Esophagus squamous epithelium (tissue), 5 donors: ENCODE results near the gene RAB30. TPM values are rescaled to one million over a fixed set of nuclear protein-coding genes. Genes with fewer than 3 reads are reported as not detected.
A peak's percentile ranks its signal among the peaks of the same experiment; 100 is the strongest.

ENCODE experiments used
- DNase-seq: peaks from one replicate; lab custom pipeline; 2025; lab: John Stamatoyannopoulos, UW
- H3K27ac ChIP-seq, 4 donors: fragments of 200-600 bp; sonication (generic); one replicate each; pipeline ENCODE4 v1.5.1; 2016 to 2019; ENCODE audit warnings: mild to moderate bottlenecking in 1 of 4
- H3K27me3 ChIP-seq, 4 donors: fragments of 200-600 bp; sonication (generic); 1 replicate in 3 of 4; 2 replicates in 1 of 4; pipeline versions ENCODE4 v1.5.1 to v1.6.0; 2017 to 2021; ENCODE audit warnings: antibody characterized with exemption in 1 of 4
- H3K36me3 ChIP-seq, 3 donors: fragments of 200-600 bp; sonication (generic); one replicate each; pipeline ENCODE4 v1.5.1; 2016 to 2019
- H3K4me1 ChIP-seq, 3 donors: fragments of 200-600 bp; sonication (generic); one replicate each; pipeline ENCODE4 v1.5.1; 2017 to 2019
- H3K4me3 ChIP-seq, 4 donors: fragments of 200-600 bp; sonication (generic); 1 replicate in 3 of 4; 2 replicates in 1 of 4; pipeline ENCODE4 v1.5.1; 2016 to 2019; ENCODE audit warnings: mild to moderate bottlenecking in 2 of 4, moderate library complexity in 1 of 4
- H3K9me3 ChIP-seq, 3 donors: fragments of 200-600 bp; sonication (generic); one replicate each; pipeline ENCODE4 v1.5.1; 2016 to 2019
- CTCF ChIP-seq, 6 experiments: fragments of 450-650 bp in 4 of 6; fragments of 200-600 bp in 2 of 6; sonication (generic) in 2 of 6; IDR thresholded peaks; one replicate each; pipeline ENCODE4 v1.5.1; 2016 to 2019; ENCODE audit warnings: antibody characterized with exemption in 6 of 6, mild to moderate bottlenecking in 4 of 6, moderate library complexity in 4 of 6
- POLR2A ChIP-seq, 4 donors: fragments of 450-650 bp; IDR thresholded peaks; one replicate each; pipeline ENCODE4 v1.6.1; 2017; ENCODE audit warnings: antibody characterized with exemption in 4 of 4, mild to moderate bottlenecking in 4 of 4, moderate library complexity in 3 of 4
- WGBS, 2 donors: methylation state at CpG; one replicate each; pipeline ENCODE4 v1.1.5; 2018; 5-methylcytosine and 5-hydroxymethylcytosine counted together
- intact Hi-C: fragments of 100-400 bp; cut with DNase I; formaldehyde crosslinking; loops from one replicate; pipeline ENCODE4 v1.15.0; 2022
- total RNA-seq, 4 donors: library from RNA; depleted of rRNA; stranded (reverse); fragments of >200 nt; gene quantifications; one replicate each; pipeline ENCODE4 v1.1.0, GENCODE V29; 2016
- donor health status: DM: yes; HTN: yes; CAD: no.

The RAB30 gene
- total RNA-seq, 4 donors from 2014 or later = 2.2 to 8.7 (median 6.0) TPM

DNA sequence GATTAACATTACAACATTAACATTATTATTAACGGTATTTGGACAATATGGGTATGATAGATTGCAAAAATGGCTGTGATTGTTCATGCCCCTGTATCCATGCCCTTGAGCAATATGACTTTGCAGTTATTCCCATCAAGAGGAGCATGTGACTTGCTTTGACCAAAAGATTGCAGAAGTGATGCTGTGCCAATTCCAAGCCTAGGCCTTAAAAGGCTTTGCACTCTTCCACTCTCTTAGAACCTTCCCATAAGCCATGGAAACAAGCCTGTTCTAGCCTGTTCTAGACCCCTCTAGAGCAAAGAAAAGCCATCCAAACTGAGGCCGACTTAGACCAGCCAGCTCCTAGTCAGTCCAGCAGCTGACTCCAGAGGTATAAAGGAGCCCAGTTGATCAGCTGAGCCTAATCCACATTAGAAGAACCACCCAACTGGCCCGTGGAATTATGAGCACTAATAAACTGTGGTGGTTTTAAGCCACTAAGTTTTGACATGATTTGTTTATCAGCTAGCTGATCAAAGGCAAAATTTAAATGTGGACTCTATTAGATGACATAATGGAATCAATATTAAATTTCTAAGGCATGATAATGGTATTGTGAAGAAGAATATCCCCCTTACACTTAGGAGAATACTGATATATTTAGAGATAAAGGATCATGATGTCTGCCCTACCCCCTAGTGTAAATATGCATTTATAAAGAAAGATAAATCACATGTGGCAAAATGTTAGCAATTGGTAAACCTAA, 28.6 kb downstream of the RAB30 start:
- no peak overlapping the region for H3K4me3 ChIP-seq
- no peak for DNase-seq
- WGBS, 2 donors = 42 to 46% methylated on average over 2 to 3 of the region's 3 CpGs
- peaks cover 9 to 63% (median 53%) of the 10 kb centered on the region in 3 donors for H3K4me1 ChIP-seq
- no peaks in the 10 kb centered on the region for H3K36me3 ChIP-seq
- intact Hi-C loops = no loop called here
- H3K27me3 ChIP-seq = no peaks in the 10 kb centered on the region
- H3K27ac ChIP-seq = peak overlapping the region in 2 of 4 donors; percentile 30 to 40
- TF ChIP-seq CTCF (IDR thresholded peaks at IDR 0.05) = no peak
- TF ChIP-seq POLR2A (IDR thresholded peaks at IDR 0.05) = no peak
- no peaks in the 10 kb centered on the region for H3K9me3 ChIP-seq

DNA sequence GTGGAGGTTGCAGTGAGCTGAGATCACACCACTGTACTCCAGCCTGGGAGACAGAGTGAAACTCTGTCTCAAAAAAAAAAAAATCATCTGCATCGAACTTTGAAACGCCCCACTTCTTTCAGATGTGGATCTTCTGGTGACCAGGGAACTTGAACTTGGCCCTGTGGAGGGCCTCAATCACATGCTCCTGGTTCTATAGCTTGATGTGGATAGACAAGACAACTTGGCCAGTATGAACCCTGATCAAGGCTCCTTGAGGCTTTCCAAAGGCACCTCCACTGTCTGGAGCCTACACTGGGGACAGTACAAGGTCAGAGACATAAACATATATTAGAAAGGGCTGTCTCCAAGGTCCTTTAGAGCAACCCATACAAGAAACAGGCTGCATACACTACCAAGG, 30.6 kb downstream of the RAB30 start:
- Histone ChIP-seq H3K4me1 (peaks cover 0 to 46% (median 33%) of the 10 kb centered on the region in 3 donors), H3K9me3 (no peaks in the 10 kb centered on the region), H3K27ac (no peak overlapping the region), H3K4me3 (no peak overlapping the region), H3K36me3 (no peaks in the 10 kb centered on the region), H3K27me3 (no peaks in the 10 kb centered on the region)
- intact Hi-C loops = no loop called here
- 83 to 85% methylated on average over 2 of the region's 2 CpGs for WGBS, 2 donors
- TF ChIP-seq POLR2A (IDR thresholded peaks at IDR 0.05) = no peak
- no peak for DNase-seq

- intact Hi-C loops = no loop called here
- Histone ChIP-seq H3K36me3 (no peaks in the 10 kb centered on the region), H3K27me3 (no peaks in the 10 kb centered on the region), H3K27ac (no peak overlapping the region), H3K9me3 (no peaks in the 10 kb centered on the region), H3K4me1 (peaks cover 7 to 48% (median 36%) of the 10 kb centered on the region in 3 donors), H3K4me3 (no peak overlapping the region)
- WGBS, 2 donors = 86 to 92% methylated on average over 4 of the region's 4 CpGs
- no peak for TF ChIP-seq POLR2A (IDR thresholded peaks at IDR 0.05)
- no peak for TF ChIP-seq CTCF (IDR thresholded peaks at IDR 0.05)
- DNase-seq = no peak
Observed at GRCh38 chr11:83039566-83039965, 32.1 kb downstream of the RAB30 start.

DNA sequence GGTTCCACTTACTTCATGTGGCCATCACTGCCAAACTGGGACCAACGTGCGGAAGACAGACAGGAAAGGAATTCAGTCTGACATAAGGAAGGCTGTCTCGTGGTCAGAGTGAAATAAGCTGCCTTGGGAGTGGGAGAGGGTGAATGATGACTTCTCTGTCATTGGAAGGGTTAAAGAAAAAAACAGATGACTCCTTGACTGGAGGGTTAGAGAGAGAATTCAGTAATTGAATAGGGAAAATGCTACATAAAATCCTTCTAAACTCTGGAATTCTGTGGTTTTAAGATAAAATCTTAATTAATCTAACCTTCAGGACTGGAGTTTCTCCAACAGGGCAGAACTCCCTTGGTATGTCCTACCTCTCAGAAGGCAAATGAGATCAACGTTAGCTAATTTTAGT, 33.8 kb downstream of the RAB30 start:
- no peaks in the 10 kb centered on the region for H3K27me3 ChIP-seq
- DNase-seq = no peak
- H3K27ac ChIP-seq = no peak overlapping the region
- H3K4me1 ChIP-seq = peaks cover 23 to 48% (median 35%) of the 10 kb centered on the region in 3 donors
- no peaks in the 10 kb centered on the region for H3K36me3 ChIP-seq
- intact Hi-C loops = no loop called here
- no peak overlapping the region for H3K4me3 ChIP-seq
- WGBS, 2 donors = 71 to 80% methylated on average over 4 of the region's 4 CpGs
- TF ChIP-seq CTCF (IDR thresholded peaks at IDR 0.05) (no peak), POLR2A (IDR thresholded peaks at IDR 0.05) (no peak)
- no peaks in the 10 kb centered on the region for H3K9me3 ChIP-seq

DNA sequence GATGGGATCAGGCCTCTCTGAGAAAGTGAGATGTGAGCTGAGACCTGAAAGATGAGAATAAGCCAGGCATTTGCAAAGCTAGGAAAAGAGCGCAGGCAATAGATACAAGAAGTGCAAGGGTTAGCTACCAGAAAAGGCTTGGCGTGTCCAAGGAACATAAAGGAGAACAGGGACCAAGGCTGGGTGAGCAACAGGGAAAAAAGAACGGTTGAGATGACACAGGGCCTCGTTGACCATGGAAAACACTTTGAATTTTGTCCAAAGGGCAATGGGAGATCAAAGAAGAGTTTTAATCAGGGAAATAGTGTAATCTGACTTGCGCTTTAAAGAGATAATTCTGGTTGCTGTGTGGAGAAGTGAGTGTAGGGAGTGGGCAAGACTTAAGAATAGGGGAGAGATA, 35.0 kb downstream of the RAB30 start:
- no peak for DNase-seq
- 94% methylated on average over 5 of the region's 5 CpGs for WGBS, 2 donors
- Histone ChIP-seq H3K27me3 (no peaks in the 10 kb centered on the region), H3K27ac (no peak overlapping the region), H3K4me3 (no peak overlapping the region), H3K4me1 (peaks cover 23 to 48% (median 34%) of the 10 kb centered on the region in 3 donors), H3K9me3 (no peaks in the 10 kb centered on the region), H3K36me3 (no peaks in the 10 kb centered on the region)
- intact Hi-C loops = no loop called here
- TF ChIP-seq POLR2A (IDR thresholded peaks at IDR 0.05) = no peak
- TF ChIP-seq CTCF (IDR thresholded peaks at IDR 0.05) = no peak
